IMR-90 (cell line): ENCODE data around the gene BATF. TPM values are rescaled to one million over a fixed set of nuclear protein-coding genes. Genes with fewer than 3 reads are reported as not detected.

Experiments
- ATAC-seq: fragments of 200-7000 bp; cut with Tn5 transposase; 2 replicates; pipeline ENCODE4 v1.9.1; 2020; ENCODE audit warnings: low read depth, mild to moderate bottlenecking, moderate library complexity
- BruUV-seq: library from RNA; stranded (reverse); fragments of 400-500 nt; replicated peaks from 2 replicates; lab custom pipeline; 2021; lab: Mats Ljungman, UMichigan
- CTCF ChIA-PET: fragments of 300-600 bp; formaldehyde crosslinking; extraction: SDS; loops from one replicate; lab custom pipeline; 2021; ENCODE audit warnings: antibody characterized with exemption; lab: Yijun Ruan, JAX
- POLR2A ChIA-PET: fragments of 300-600 bp; sonication (Branson Sonifier 250); formaldehyde crosslinking; loops from one replicate; lab custom pipeline; 2022; ENCODE audit warnings: antibody characterized with exemption; ENCODE audit not compliant: unreplicated experiment; lab: Charles Lee
- DNase-seq: peaks from one replicate; pipeline ENCODE4 v3.0.0; 2013
- H2AFZ ChIP-seq: replicated peaks from 2 replicates; pipeline ENCODE3; 2013; ENCODE audit warnings: low read length, mild to moderate bottlenecking; ENCODE audit not compliant: poor library complexity
- H2AK5ac ChIP-seq: 2 replicates; pipeline ENCODE4 v1.6.1; 2013; ENCODE audit warnings: low read depth, low read length, inconsistent platforms
- H2AK9ac ChIP-seq: replicated peaks from 2 replicates; pipeline ENCODE3; 2013; ENCODE audit warnings: mild to moderate bottlenecking, low read depth, low read length, moderate library complexity; ENCODE audit not compliant: poor library complexity
- H2BK120ac ChIP-seq: 2 replicates; pipeline ENCODE4 v1.6.1; 2013; ENCODE audit warnings: low read depth, low read length, inconsistent platforms
- H2BK15ac ChIP-seq: 3 replicates; pipeline ENCODE4 v1.6.1; 2013; ENCODE audit warnings: low read depth, low read length, inconsistent platforms
- H2BK20ac ChIP-seq: 2 replicates; pipeline ENCODE4 v1.6.1; 2013; ENCODE audit warnings: low read depth, mild to moderate bottlenecking, inconsistent platforms, low read length, moderate library complexity
- H2BK5ac ChIP-seq: 2 replicates; pipeline ENCODE4 v1.6.1; 2013; ENCODE audit warnings: mild to moderate bottlenecking, low read depth, low read length, inconsistent platforms; ENCODE audit not compliant: poor library complexity, severe bottlenecking
- H3K14ac ChIP-seq: replicated peaks from 2 replicates; pipeline ENCODE4 v1.6.1; 2013; ENCODE audit warnings: low read depth, low read length, inconsistent platforms
- H3K18ac ChIP-seq: 2 replicates; pipeline ENCODE4 v1.6.1; 2013; ENCODE audit warnings: low read depth, low read length, control low read depth
- H3K23ac ChIP-seq: 2 replicates; pipeline ENCODE4 v1.6.1; 2013; ENCODE audit warnings: low read depth, low read length, inconsistent platforms
- H3K27ac ChIP-seq: 2 replicates; pipeline ENCODE4 v1.5.1; 2013; ENCODE audit warnings: mild to moderate bottlenecking, control low read depth, low read length; ENCODE audit not compliant: insufficient read depth
- H3K27me3 ChIP-seq: 2 replicates; pipeline ENCODE4 v1.6.1; 2013; ENCODE audit warnings: low read length; ENCODE audit not compliant: control insufficient read depth, insufficient read depth
- H3K36me3 ChIP-seq: 2 replicates; pipeline ENCODE4 v1.6.1; 2013; ENCODE audit warnings: low read length, mixed read lengths; ENCODE audit not compliant: control insufficient read depth, insufficient read depth
- H3K4ac ChIP-seq: 2 replicates; pipeline ENCODE4 v1.6.1; 2013; ENCODE audit warnings: low read depth, low read length, inconsistent platforms
- H3K4me1 ChIP-seq: 2 replicates; pipeline ENCODE4 v1.6.1; 2013; ENCODE audit warnings: low read length, mixed read lengths; ENCODE audit not compliant: control insufficient read depth, insufficient read depth
- H3K4me2 ChIP-seq: 2 replicates; pipeline ENCODE4 v1.6.1; 2013; ENCODE audit warnings: low read depth, mild to moderate bottlenecking, control low read depth, low read length, moderate library complexity
- H3K4me3 ChIP-seq: 2 replicates; pipeline ENCODE4 v1.5.1; 2013; ENCODE audit warnings: low read depth, mild to moderate bottlenecking, control low read depth, low read length, moderate library complexity; ENCODE audit not compliant: insufficient read depth
- H3K56ac ChIP-seq: 2 replicates; pipeline ENCODE4 v1.6.1; 2013; ENCODE audit warnings: low read length, inconsistent platforms; ENCODE audit not compliant: insufficient read depth; ENCODE audit errors: extremely low read depth
- H3K79me1 ChIP-seq, 2 experiments: 2 replicates each; pipeline ENCODE4 v1.6.1; 2013; ENCODE audit warnings: low read length in 2 of 2, inconsistent platforms in 1 of 2, low read depth in 1 of 2
- H3K9ac ChIP-seq: 2 replicates; pipeline ENCODE4 v1.6.1; 2013; ENCODE audit warnings: low read depth, low read length, control low read depth
- H3K9me1 ChIP-seq: 2 replicates; pipeline ENCODE4 v1.6.1; 2013; ENCODE audit warnings: low read length, inconsistent platforms; ENCODE audit not compliant: insufficient read depth
- H3K9me3 ChIP-seq: 2 replicates; pipeline ENCODE4 v1.6.1; 2013; ENCODE audit warnings: low read length; ENCODE audit not compliant: control insufficient read depth, insufficient read depth
- H4K20me1 ChIP-seq: 2 replicates; pipeline ENCODE4 v1.6.1; 2013; ENCODE audit warnings: low read length, inconsistent platforms; ENCODE audit not compliant: insufficient read depth
- H4K5ac ChIP-seq: 2 replicates; pipeline ENCODE4 v1.6.1; 2013; ENCODE audit warnings: mild to moderate bottlenecking, low read depth, low read length, control low read depth
- H4K8ac ChIP-seq, 2 experiments: 2 replicates each; pipeline ENCODE4 v1.6.1; 2013; ENCODE audit warnings: low read depth in 2 of 2, low read length in 2 of 2, control low read depth in 1 of 2, inconsistent platforms in 1 of 2
- H4K91ac ChIP-seq: 2 replicates; pipeline ENCODE4 v1.6.1; 2013; ENCODE audit warnings: low read depth, low read length, inconsistent platforms; ENCODE audit not compliant: insufficient read depth
- BHLHE40 ChIP-seq: fragments of 150-350 bp; IDR thresholded peaks from 2 replicates; pipeline ENCODE4 v1.6.1; 2016; ENCODE audit warnings: mild to moderate bottlenecking, low read depth, low read length
- CEBPB ChIP-seq: IDR thresholded peaks from 2 replicates; pipeline ENCODE4 v1.6.1; 2012; ENCODE audit warnings: low read depth, low read length, improper control_type of control experiment
- CHD1 ChIP-seq: IDR thresholded peaks from 2 replicates; pipeline ENCODE4 v1.6.1; 2012; ENCODE audit warnings: low read depth, low read length, improper control_type of control experiment
- CTCF ChIP-seq: conservative IDR thresholded peaks from 2 replicates; pipeline ENCODE4 v1.5.1; 2012; ENCODE audit warnings: mild to moderate bottlenecking, low read depth, low read length, improper control_type of control experiment
- ELK1 ChIP-seq: fragments of 150-350 bp; IDR thresholded peaks from 2 replicates; pipeline ENCODE4 v1.6.1; 2016; ENCODE audit warnings: low read depth, mild to moderate bottlenecking, low read length, moderate library complexity, borderline replicate concordance
- FOS ChIP-seq: fragments of 150-350 bp; IDR thresholded peaks from 2 replicates; pipeline ENCODE4 v1.6.1; 2016; ENCODE audit warnings: low read depth, low read length
- MAFK ChIP-seq: IDR thresholded peaks from 2 replicates; pipeline ENCODE4 v1.6.1; 2012; ENCODE audit warnings: low read depth, low read length, improper control_type of control experiment
- MAZ ChIP-seq: IDR thresholded peaks from 2 replicates; pipeline ENCODE4 v1.6.1; 2012; ENCODE audit warnings: low read depth, mild to moderate bottlenecking, low read length, improper control_type of control experiment, moderate library complexity, borderline replicate concordance
- MXI1 ChIP-seq: IDR thresholded peaks from 2 replicates; pipeline ENCODE4 v1.6.1; 2012; ENCODE audit warnings: low read depth, mild to moderate bottlenecking, low read length, moderate library complexity, borderline replicate concordance
- NFE2L2 ChIP-seq: fragments of 150-350 bp; IDR thresholded peaks from 2 replicates; pipeline ENCODE4 v1.6.1; 2016; ENCODE audit warnings: low read depth, mild to moderate bottlenecking, low read length
- POLR2A ChIP-seq: IDR thresholded peaks from 2 replicates; pipeline ENCODE4 v1.6.1; 2012; ENCODE audit warnings: mild to moderate bottlenecking, low read depth, low read length
- RAD21 ChIP-seq: IDR thresholded peaks from 2 replicates; pipeline ENCODE4 v1.6.1; 2012; ENCODE audit warnings: low read length, improper control_type of control experiment
- RCOR1 ChIP-seq: IDR thresholded peaks from 2 replicates; pipeline ENCODE4 v1.6.1; 2012; ENCODE audit warnings: mild to moderate bottlenecking, low read length, improper control_type of control experiment; ENCODE audit not compliant: insufficient replicate concordance
- RFX5 ChIP-seq: IDR thresholded peaks from 2 replicates; pipeline ENCODE4 v1.8.0; 2012; ENCODE audit warnings: low read depth, mild to moderate bottlenecking, low read length, moderate library complexity
- SMC3 ChIP-seq: fragments of 150-350 bp; IDR thresholded peaks from 2 replicates; pipeline ENCODE4 v1.6.1; 2016; ENCODE audit warnings: low read depth, mild to moderate bottlenecking, antibody characterized with exemption, low read length, moderate library complexity
- USF2 ChIP-seq: fragments of 150-350 bp; IDR thresholded peaks from 2 replicates; pipeline ENCODE4 v1.6.1; 2017; ENCODE audit warnings: mild to moderate bottlenecking, antibody characterized with exemption, low read length, low read depth
- WGBS, 2 experiments: methylation state at CpG; one replicate each; pipeline versions ENCODE4 v1.1.5 to v1.1.7; 2013; ENCODE audit warnings: missing lambda C conversion rate in 2 of 2; ENCODE audit not compliant: insufficient read length in 1 of 2; ENCODE audit errors: extremely low coverage in 2 of 2; 5-methylcytosine and 5-hydroxymethylcytosine counted together
- dilution Hi-C: fragments of 300-500 bp; cut with HindIII; formaldehyde crosslinking; loops from one replicate; pipeline ENCODE4 v1.14.3; 2018; ENCODE audit warnings: low sequenced_read_pairs; ENCODE audit not compliant: unreplicated experiment
- in situ Hi-C: fragments of 300-500 bp; cut with MboI; formaldehyde crosslinking; loops from 3 replicates; pipeline ENCODE4 v1.14.3; 2019; ENCODE audit warnings: low sequenced_read_pairs, inconsistent platforms, mixed read lengths
- intact Hi-C: fragments of 100-400 bp; cut with micrococcal nuclease; formaldehyde crosslinking; loops from 2 replicates; pipeline ENCODE4 v1.10.0; 2022
- polyA plus RNA-seq, 3 experiments: library from polyadenylated mRNA; depleted of rRNA; stranded (reverse); fragments of >200 nt; gene quantifications; 2 replicates each; pipeline ENCODE4 v1.2.3, GENCODE V29; 2012; ENCODE audit warnings: low replicate concordance in 1 of 3
- total RNA-seq: library from RNA; depleted of rRNA; stranded (reverse); fragments of >200 nt; gene quantifications from 2 replicates; pipeline ENCODE4 v1.2.3, GENCODE V29; 2012

The BATF gene
- total and polyA plus RNA-seq, 2 of the 4 experiments (the other 2 are of a cell fraction) = not detected

GRCh38 chr14:75572104-75572503, 49.8 kb downstream of the BATF start:
- Histone ChIP-seq H3K56ac (no peak overlapping the region), H2BK20ac (no peak overlapping the region), H2BK15ac (no peak overlapping the region), H3K4me3 (no peak overlapping the region), H3K18ac (no peak overlapping the region), H3K23ac (no peak overlapping the region), H4K20me1 (no peaks in the 10 kb centered on the region), H3K9me1 (no peaks in the 10 kb centered on the region), H2AFZ (no peak overlapping the region), H2AK5ac (no peak overlapping the region), H3K4me2 (no peak overlapping the region), H3K9ac (no peak overlapping the region), H4K91ac (no peak overlapping the region), H2BK120ac (no peak overlapping the region), H3K27ac (no peak overlapping the region), H4K5ac (no peak overlapping the region), H3K9me3 (peaks cover 2% of the 10 kb centered on the region; the same call in 1 of the 2 replicates), H4K8ac (no peak overlapping the region), H3K36me3 (no peaks in the 10 kb centered on the region), H3K79me1 (no peaks in the 10 kb centered on the region), H3K4ac (no peak overlapping the region), H3K4me1 (no peaks in the 10 kb centered on the region), H2BK5ac (no peak overlapping the region), H2AK9ac (no peak overlapping the region), H3K14ac (no peak overlapping the region), H3K27me3 (peaks cover 51% of the 10 kb centered on the region)
- no peak for TF ChIP-seq RCOR1
- TF ChIP-seq SMC3 = no peak
- no peak for TF ChIP-seq POLR2A
- TF ChIP-seq MXI1 = no peak
- TF ChIP-seq NFE2L2 = no peak
- TF ChIP-seq RAD21 = no peak
- no peak for TF ChIP-seq CTCF
- no peak for TF ChIP-seq BHLHE40
- no peak for TF ChIP-seq CEBPB
- TF ChIP-seq RFX5 = no peak
- no peak for TF ChIP-seq FOS
- no peak for TF ChIP-seq ELK1
- TF ChIP-seq MAFK = no peak
- TF ChIP-seq MAZ = no peak
- TF ChIP-seq CHD1 = no peak
- TF ChIP-seq USF2 = no peak
- in situ Hi-C loops (loop anchor here (10.0 kb wide), 1 partner anchor 413 kb away; the partner anchor contains the start of genes IFT43 and TGFB3), dilution Hi-C loops (no loop called here), intact Hi-C loops (no loop called here)
- BruUV-seq = no TSS peak
- no CpG with 5 or more reads among the region's 6 CpGs for WGBS, 2 experiments
- ATAC-seq (no peak), DNase-seq (no peak)
- POLR2A ChIA-PET = interaction anchor here (0.6 kb wide), 1 partner anchor 76 kb away, joined by 3 read pairs; no protein-coding TSS in a partner anchor
- CTCF ChIA-PET = no interaction called here
